ENCODE data around the gene TMEM14B. TPM values are rescaled to one million over a fixed set of nuclear protein-coding genes. Genes with fewer than 3 reads are reported as not detected.
A peak's percentile ranks its signal among the peaks of the same experiment; 100 is the strongest.

The TMEM14B gene
- total and polyA plus RNA-seq, 9 of the 15 experiments (the other 6 are each of a cell fraction or from before 2014, with no cell fraction given) = 174 to 862 (median 263) TPM

- TF ChIP-seq ZNF780A (CRISPR knock-in tag; IDR thresholded peaks at IDR 0.05) = no peak
- no peak for TF ChIP-seq ZSCAN29 (IDR thresholded peaks at IDR 0.05)
- TF ChIP-seq BDP1 (IDR thresholded peaks at IDR 0.05; ENCODE audit: insufficient read depth, insufficient read length) = no peak
- peak in 1 of 2 experiments; percentile 89; a peak in 2 of 4 replicates for TF ChIP-seq RCOR1 (IDR thresholded peaks at IDR 0.05; ENCODE audit: borderline replicate concordance in 1 of 2, low read depth in 2 of 2, low read length in 2 of 2)
- no peak for TF ChIP-seq PRDM10 (IDR thresholded peaks at IDR 0.05; ENCODE audit: partially characterized antibody)
- no peak for TF ChIP-seq THRAP3 (IDR thresholded peaks at IDR 0.05; ENCODE audit: borderline replicate concordance)
- TF ChIP-seq, protein P1, sequence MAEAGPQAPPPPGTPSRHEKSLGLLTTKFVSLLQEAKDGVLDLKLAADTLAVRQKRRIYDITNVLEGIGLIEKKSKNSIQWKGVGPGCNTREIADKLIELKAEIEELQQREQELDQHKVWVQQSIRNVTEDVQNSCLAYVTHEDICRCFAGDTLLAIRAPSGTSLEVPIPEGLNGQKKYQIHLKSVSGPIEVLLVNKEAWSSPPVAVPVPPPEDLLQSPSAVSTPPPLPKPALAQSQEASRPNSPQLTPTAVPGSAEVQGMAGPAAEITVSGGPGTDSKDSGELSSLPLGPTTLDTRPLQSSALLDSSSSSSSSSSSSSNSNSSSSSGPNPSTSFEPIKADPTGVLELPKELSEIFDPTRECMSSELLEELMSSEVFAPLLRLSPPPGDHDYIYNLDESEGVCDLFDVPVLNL (CRISPR knock-in tag; IDR thresholded peaks at IDR 0.05; ENCODE audit: low read depth) = no peak
- TF ChIP-seq CEBPG (CRISPR knock-in tag; IDR thresholded peaks at IDR 0.05) = no peak
- TF ChIP-seq CEBPG (tag; conservative IDR thresholded peaks at IDR 0.05 in 1 of 2, IDR thresholded peaks at IDR 0.05 in 1 of 2) = no peak
- no peak for TF ChIP-seq NCOA1 (IDR thresholded peaks at IDR 0.05; ENCODE audit: low read depth)
- TF ChIP-seq ETV1 (tag; conservative IDR thresholded peaks at IDR 0.05; ENCODE audit: low read depth) = no peak
- no peak for TF ChIP-seq ZNF121 (CRISPR knock-in tag; conservative IDR thresholded peaks at IDR 0.05)
- peak; percentile 98 for TF ChIP-seq MAFG (tag; conservative IDR thresholded peaks at IDR 0.05)
- 0 out of 2 replicates have a peak, but pooled peaks have one; percentile 7 for TF ChIP-seq CBFA2T2 (conservative IDR thresholded peaks at IDR 0.05)
- no peak for TF ChIP-seq RBBP5 (IDR thresholded peaks at IDR 0.05; ENCODE audit: borderline replicate concordance, insufficient read depth, low read length, poor library complexity, severe bottlenecking)
- no peak for TF ChIP-seq ZNF324 (CRISPR knock-in tag; IDR thresholded peaks at IDR 0.05)
- 0 out of 2 replicates have a peak, but pooled peaks have one; percentile 42 for TF ChIP-seq HDAC2 (IDR thresholded peaks at IDR 0.05)
- 0 out of 2 replicates have a peak, but pooled peaks have one; percentile 23 for TF ChIP-seq CBFA2T3 (IDR thresholded peaks at IDR 0.05)
- TF ChIP-seq MAFK (IDR thresholded peaks at IDR 0.05; ENCODE audit: low read length) = peak; percentile 92
- no peak for TF ChIP-seq CHD2 (IDR thresholded peaks at IDR 0.05; ENCODE audit: low read depth, low read length)
- no peak for TF ChIP-seq KLF6 (CRISPR knock-in tag; IDR thresholded peaks at IDR 0.05; ENCODE audit: borderline replicate concordance)
- TF ChIP-seq CEBPB (tag; IDR thresholded peaks at IDR 0.05) = no peak
- TF ChIP-seq NR0B1 (IDR thresholded peaks at IDR 0.05; ENCODE audit: partially characterized antibody) = no peak
- no peak for TF ChIP-seq MAZ (CRISPR knock-in tag; conservative IDR thresholded peaks at IDR 0.05 in 1 of 2, IDR thresholded peaks at IDR 0.05 in 1 of 2)
Measured at GRCh38 chr6:10759312-10759839, 11.8 kb downstream of the TMEM14B start (continued).
